ENCODE data around the gene OTC. TPM values are rescaled to one million over a fixed set of nuclear protein-coding genes. Genes with fewer than 3 reads are reported as not detected.

OTC gene
- total and polyA plus RNA-seq, 4 donors = 0.40 to 1.7 (median 1.0) TPM

DNA sequence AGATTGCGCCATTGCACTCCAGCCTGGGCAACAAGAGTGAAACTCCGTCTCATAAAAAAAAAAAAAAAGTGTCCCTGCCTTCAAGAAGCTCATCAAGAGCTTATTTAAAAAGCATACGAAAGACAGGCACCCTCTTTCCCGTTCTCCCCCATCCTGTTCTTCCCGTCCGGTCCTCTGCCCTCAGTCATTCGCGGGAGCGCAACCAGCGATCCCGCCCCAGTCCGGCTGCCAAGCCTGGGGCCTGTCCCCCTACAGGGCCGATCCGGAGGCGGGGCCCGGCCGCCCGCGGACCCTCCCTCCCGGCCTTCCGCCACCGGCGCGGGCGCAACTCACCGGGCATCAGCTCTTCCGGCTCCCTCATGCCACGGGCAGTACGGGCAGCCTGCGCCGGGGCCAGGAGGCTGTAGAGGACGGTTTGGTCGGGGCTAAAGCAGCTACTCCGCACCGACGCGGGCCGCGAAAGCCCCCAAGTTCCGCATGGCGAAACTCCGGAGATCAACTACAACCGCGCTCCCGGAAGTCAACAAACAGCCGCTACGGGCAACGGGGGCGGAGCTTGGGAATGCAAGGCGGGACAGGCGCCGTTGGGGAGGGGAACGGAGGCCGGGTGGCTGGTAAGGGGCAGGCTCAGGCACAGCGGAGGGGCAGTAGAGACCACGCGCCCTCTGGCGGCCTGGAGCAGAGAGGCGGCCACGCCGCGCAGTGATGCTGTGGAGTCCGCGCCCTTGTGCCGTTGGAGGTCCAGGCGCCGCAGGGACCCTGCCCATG is 25.2 kb upstream of the OTC start, which contains the start of gene RPGR:
RPGR (minus strand) TSS at position 503 of the 768 bp plus-strand sequence; CDS start at position 361, 142 bp downstream.
- TF ChIP-seq, protein P1, sequence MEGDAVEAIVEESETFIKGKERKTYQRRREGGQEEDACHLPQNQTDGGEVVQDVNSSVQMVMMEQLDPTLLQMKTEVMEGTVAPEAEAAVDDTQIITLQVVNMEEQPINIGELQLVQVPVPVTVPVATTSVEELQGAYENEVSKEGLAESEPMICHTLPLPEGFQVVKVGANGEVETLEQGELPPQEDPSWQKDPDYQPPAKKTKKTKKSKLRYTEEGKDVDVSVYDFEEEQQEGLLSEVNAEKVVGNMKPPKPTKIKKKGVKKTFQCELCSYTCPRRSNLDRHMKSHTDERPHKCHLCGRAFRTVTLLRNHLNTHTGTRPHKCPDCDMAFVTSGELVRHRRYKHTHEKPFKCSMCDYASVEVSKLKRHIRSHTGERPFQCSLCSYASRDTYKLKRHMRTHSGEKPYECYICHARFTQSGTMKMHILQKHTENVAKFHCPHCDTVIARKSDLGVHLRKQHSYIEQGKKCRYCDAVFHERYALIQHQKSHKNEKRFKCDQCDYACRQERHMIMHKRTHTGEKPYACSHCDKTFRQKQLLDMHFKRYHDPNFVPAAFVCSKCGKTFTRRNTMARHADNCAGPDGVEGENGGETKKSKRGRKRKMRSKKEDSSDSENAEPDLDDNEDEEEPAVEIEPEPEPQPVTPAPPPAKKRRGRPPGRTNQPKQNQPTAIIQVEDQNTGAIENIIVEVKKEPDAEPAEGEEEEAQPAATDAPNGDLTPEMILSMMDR (IDR thresholded peaks at IDR 0.05; ENCODE audit: control extremely low read depth, extremely low read depth) = peak; percentile 56
- Histone ChIP-seq H3K9ac (ENCODE audit: insufficient read depth in 1 of 2, low read length in 2 of 2) (peak within 1 kb of the TSS; percentile 54 to 56), H3K9me3 (ENCODE audit: control insufficient read depth in 4 of 4, insufficient read depth in 3 of 4, low read length in 3 of 4) (peaks cover 0 to 4% (median 0%) of the 10 kb centered on the region in 4 donors), H3K4me1 (ENCODE audit: control insufficient read depth in 5 of 5, insufficient read depth in 5 of 5, low read length in 5 of 5) (peaks cover 0 to 4% (median 0%) of the 10 kb centered on the region in 5 donors), H3K27ac (ENCODE audit: low read depth in 1 of 2, low read length in 1 of 2) (peak within 1 kb of the TSS; percentile 90 to 94), H3K27me3 (ENCODE audit: control insufficient read depth in 3 of 3, insufficient read depth in 3 of 3, low read length in 2 of 3) (peaks cover 4 to 8% (median 5%) of the 10 kb centered on the region in 3 donors), H3K36me3 (ENCODE audit: control insufficient read depth in 4 of 4, insufficient read depth in 4 of 4, low read length in 4 of 4) (no peaks in the 10 kb centered on the region), H3K4me3 (peak within 1 kb of the TSS; percentile 43)
- 0 to 32% methylated on average over 58 to 67 of the region's 67 CpGs for WGBS, 2 donors
- peak; percentile 95 for ATAC-seq (ENCODE audit: insufficient read depth, low FRiP score)
- peak; percentile 96 for DNase-seq

DNA sequence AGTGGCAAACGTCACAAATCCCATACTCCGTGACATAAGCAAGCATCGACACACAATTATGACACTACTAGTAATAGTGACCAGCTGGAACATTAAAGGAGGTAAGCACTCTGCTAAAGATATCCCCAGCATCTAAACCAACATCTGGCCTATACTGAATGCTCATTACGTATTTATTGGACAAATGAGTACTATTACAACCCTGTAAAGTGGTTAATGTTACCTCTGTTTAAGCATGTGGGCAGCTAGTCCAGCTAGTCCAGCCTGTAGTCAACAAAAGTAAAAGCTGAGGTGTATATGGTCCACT is 24.7 kb upstream of the OTC start:
- H3K9ac ChIP-seq (ENCODE audit: insufficient read depth in 1 of 2, low read length in 2 of 2) = peak overlapping the region in 1 of 2 donors; percentile 3
- peaks cover 0 to 4% (median 0%) of the 10 kb centered on the region in 5 donors for H3K4me1 ChIP-seq (ENCODE audit: control insufficient read depth in 5 of 5, insufficient read depth in 5 of 5, low read length in 5 of 5)
- no peaks in the 10 kb centered on the region for H3K36me3 ChIP-seq (ENCODE audit: control insufficient read depth in 4 of 4, insufficient read depth in 4 of 4, low read length in 4 of 4)
- TF ChIP-seq, protein P1 (IDR thresholded peaks at IDR 0.05; ENCODE audit: control extremely low read depth, extremely low read depth) = no peak
- no peak overlapping the region for H3K4me3 ChIP-seq
- no peak for DNase-seq
- 16 to 31% methylated on average over 4 of the region's 4 CpGs for WGBS, 2 donors
- peaks cover 3 to 8% (median 4%) of the 10 kb centered on the region in 3 donors for H3K27me3 ChIP-seq (ENCODE audit: control insufficient read depth in 3 of 3, insufficient read depth in 3 of 3, low read length in 2 of 3)
- no peak for ATAC-seq (ENCODE audit: insufficient read depth, low FRiP score)
- peak overlapping the region; percentile 17 to 59 for H3K27ac ChIP-seq (ENCODE audit: low read depth in 1 of 2, low read length in 1 of 2)
- peaks cover 0 to 4% (median 0%) of the 10 kb centered on the region in 4 donors for H3K9me3 ChIP-seq (ENCODE audit: control insufficient read depth in 4 of 4, insufficient read depth in 3 of 4, low read length in 3 of 4)

DNA sequence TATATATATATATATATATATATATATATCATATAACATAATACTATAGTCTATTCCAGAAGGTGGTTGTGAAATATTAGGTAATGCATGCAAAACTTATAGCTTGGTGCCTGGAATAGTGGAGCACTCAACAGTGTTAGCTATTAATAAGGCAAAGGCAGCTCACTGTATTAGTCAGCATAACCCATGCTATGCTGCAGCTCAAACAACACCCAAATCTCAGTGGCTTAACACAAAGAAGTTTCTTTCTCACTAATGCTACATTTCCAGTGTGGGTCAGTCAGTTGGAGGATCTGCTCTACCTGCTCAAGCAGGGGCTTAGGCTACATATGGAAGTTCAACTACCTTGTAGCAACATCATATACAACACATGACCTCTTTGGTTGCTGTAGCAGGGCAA is 19.9 kb upstream of the OTC start:
- Histone ChIP-seq H3K27me3 (ENCODE audit: control insufficient read depth in 3 of 3, insufficient read depth in 3 of 3, low read length in 2 of 3) (peaks cover 3 to 16% (median 7%) of the 10 kb centered on the region in 3 donors), H3K4me1 (ENCODE audit: control insufficient read depth in 5 of 5, insufficient read depth in 5 of 5, low read length in 5 of 5) (no peaks in the 10 kb centered on the region), H3K9ac (ENCODE audit: insufficient read depth in 1 of 2, low read length in 2 of 2) (no peak overlapping the region), H3K27ac (ENCODE audit: low read depth in 1 of 2, low read length in 1 of 2) (no peak overlapping the region), H3K9me3 (ENCODE audit: control insufficient read depth in 4 of 4, insufficient read depth in 3 of 4, low read length in 3 of 4) (peaks cover 0 to under 1% (median 0%) of the 10 kb centered on the region in 4 donors), H3K4me3 (no peak overlapping the region), H3K36me3 (ENCODE audit: control insufficient read depth in 4 of 4, insufficient read depth in 4 of 4, low read length in 4 of 4) (no peaks in the 10 kb centered on the region)
- ATAC-seq (ENCODE audit: insufficient read depth, low FRiP score) (no peak), DNase-seq (no peak)
- TF ChIP-seq, protein P1 (IDR thresholded peaks at IDR 0.05; ENCODE audit: control extremely low read depth, extremely low read depth) = no peak

Measured in lung (tissue), 12 donors.